GM19238 (cell line): ENCODE measurements around the gene ACER2.
"Not testable (repeated sequence)": the region's sequence is repeated elsewhere in the genome, so short reads cannot be mapped to it uniquely, and the experiment has no call there.

ENCODE experiments used
- DNase-seq: peaks from one replicate; pipeline ENCODE4 v3.0.0; 2011; ENCODE audit warnings: low spot score; ENCODE audit not compliant: insufficient read length

Gene ACER2

GRCh38 chr9:19409401-19410194, 789 bp downstream of the ACER2 start:
- DNase-seq = peak; percentile 12

- DNase-seq = no peak
Measured at GRCh38 chr9:19410195-19410503, 1.3 kb downstream of the ACER2 start.

- no peak for DNase-seq
Measured at GRCh38 chr9:19410594-19410993, 1.8 kb downstream of the ACER2 start.

GRCh38 chr9:19411316-19411715, 2.5 kb downstream of the ACER2 start:
- no peak for DNase-seq

GRCh38 chr9:19413456-19413855, 4.6 kb downstream of the ACER2 start:
- DNase-seq = not testable (repeated sequence)

- no peak for DNase-seq
Measured at GRCh38 chr9:19416143-19416542, 7.3 kb downstream of the ACER2 start.

GRCh38 chr9:19420877-19421276, 12.1 kb downstream of the ACER2 start:
- no peak for DNase-seq

GRCh38 chr9:19423163-19423562, 14.4 kb downstream of the ACER2 start:
- DNase-seq = no peak

GRCh38 chr9:19424176-19424779, 15.5 kb downstream of the ACER2 start:
- DNase-seq = no peak

- no peak for DNase-seq
Measured at GRCh38 chr9:19429595-19429994, 20.8 kb downstream of the ACER2 start.

GRCh38 chr9:19430201-19430760, 21.5 kb downstream of the ACER2 start:
- DNase-seq = no peak

- no peak for DNase-seq
Measured at GRCh38 chr9:19431361-19432171, 22.8 kb downstream of the ACER2 start.

- DNase-seq = no peak
Measured at GRCh38 chr9:19432473-19432872, 23.7 kb downstream of the ACER2 start.

GRCh38 chr9:19433729-19434128, 24.9 kb downstream of the ACER2 start:
- not testable (repeated sequence) for DNase-seq

- DNase-seq = no peak
Measured at GRCh38 chr9:19440376-19440775, 31.6 kb downstream of the ACER2 start.

- DNase-seq = no peak
Measured at GRCh38 chr9:19440823-19441580, 32.2 kb downstream of the ACER2 start.

GRCh38 chr9:19441730-19442129, 32.9 kb downstream of the ACER2 start:
- peak; percentile 40 for DNase-seq

- no peak for DNase-seq
Measured at GRCh38 chr9:19442240-19442639, 33.4 kb downstream of the ACER2 start.

GRCh38 chr9:19445452-19445851, 36.6 kb downstream of the ACER2 start:
- no peak for DNase-seq

- no peak for DNase-seq
Measured at GRCh38 chr9:19446361-19446861, 37.6 kb downstream of the ACER2 start.
